AG04449 (cell line): ENCODE results near the gene PATJ.

Experiments used
- CTCF ChIA-PET: fragments of 350-600 bp; formaldehyde crosslinking; extraction: SDS; loops from one replicate; lab custom pipeline; 2021; ENCODE audit warnings: antibody characterized with exemption; lab: Yijun Ruan, JAX
- POLR2A ChIA-PET: fragments of 400-600, 350-600 bp; formaldehyde crosslinking; extraction: SDS; loops from one replicate; lab custom pipeline; 2020; ENCODE audit warnings: antibody characterized with exemption, inconsistent platforms; lab: Yijun Ruan, JAX
- DNase-seq: peaks from one replicate; pipeline ENCODE4 v3.0.0-alpha.2; 2010; ENCODE audit warnings: low read depth, low spot score
- H3K4me3 ChIP-seq: 2 replicates; pipeline ENCODE4 v1.5.1; 2011; ENCODE audit warnings: low read depth, mild to moderate bottlenecking, control low read depth, low read length
- TF ChIP-seq, protein P1 (sequence below): IDR thresholded peaks from one replicate; pipeline ENCODE4 v1.5.1; 2011; ENCODE audit warnings: mild to moderate bottlenecking, moderate library complexity, low read length, control low read depth, inconsistent platforms; ENCODE audit not compliant: insufficient read depth; ENCODE audit errors: missing control alignments

PATJ gene

DNA sequence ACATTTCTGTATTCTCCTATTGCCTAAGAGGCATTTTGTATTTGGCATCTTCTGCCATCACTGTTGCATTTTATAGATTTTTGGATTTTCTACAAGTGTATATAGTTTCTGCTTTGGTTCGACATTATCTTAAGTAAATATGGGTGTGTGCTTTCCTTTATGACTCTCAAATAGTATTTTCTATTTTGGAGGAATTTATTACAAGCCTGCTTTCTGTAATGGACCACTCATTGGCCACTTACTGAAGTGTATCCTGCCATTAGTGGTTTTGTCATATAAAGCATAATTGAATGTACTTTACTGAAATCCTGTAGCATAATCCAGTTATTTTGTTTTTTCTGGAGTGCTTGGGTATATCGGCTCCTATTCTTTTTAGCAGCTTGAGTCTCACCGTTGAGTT lies 184.3 kb downstream of the PATJ start:
- TF ChIP-seq, protein P1, sequence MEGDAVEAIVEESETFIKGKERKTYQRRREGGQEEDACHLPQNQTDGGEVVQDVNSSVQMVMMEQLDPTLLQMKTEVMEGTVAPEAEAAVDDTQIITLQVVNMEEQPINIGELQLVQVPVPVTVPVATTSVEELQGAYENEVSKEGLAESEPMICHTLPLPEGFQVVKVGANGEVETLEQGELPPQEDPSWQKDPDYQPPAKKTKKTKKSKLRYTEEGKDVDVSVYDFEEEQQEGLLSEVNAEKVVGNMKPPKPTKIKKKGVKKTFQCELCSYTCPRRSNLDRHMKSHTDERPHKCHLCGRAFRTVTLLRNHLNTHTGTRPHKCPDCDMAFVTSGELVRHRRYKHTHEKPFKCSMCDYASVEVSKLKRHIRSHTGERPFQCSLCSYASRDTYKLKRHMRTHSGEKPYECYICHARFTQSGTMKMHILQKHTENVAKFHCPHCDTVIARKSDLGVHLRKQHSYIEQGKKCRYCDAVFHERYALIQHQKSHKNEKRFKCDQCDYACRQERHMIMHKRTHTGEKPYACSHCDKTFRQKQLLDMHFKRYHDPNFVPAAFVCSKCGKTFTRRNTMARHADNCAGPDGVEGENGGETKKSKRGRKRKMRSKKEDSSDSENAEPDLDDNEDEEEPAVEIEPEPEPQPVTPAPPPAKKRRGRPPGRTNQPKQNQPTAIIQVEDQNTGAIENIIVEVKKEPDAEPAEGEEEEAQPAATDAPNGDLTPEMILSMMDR: no peak
- CTCF ChIA-PET: no interaction called here
- DNase-seq: no peak
- H3K4me3 ChIP-seq: no peak overlapping the region
- POLR2A ChIA-PET: no interaction called here

DNA sequence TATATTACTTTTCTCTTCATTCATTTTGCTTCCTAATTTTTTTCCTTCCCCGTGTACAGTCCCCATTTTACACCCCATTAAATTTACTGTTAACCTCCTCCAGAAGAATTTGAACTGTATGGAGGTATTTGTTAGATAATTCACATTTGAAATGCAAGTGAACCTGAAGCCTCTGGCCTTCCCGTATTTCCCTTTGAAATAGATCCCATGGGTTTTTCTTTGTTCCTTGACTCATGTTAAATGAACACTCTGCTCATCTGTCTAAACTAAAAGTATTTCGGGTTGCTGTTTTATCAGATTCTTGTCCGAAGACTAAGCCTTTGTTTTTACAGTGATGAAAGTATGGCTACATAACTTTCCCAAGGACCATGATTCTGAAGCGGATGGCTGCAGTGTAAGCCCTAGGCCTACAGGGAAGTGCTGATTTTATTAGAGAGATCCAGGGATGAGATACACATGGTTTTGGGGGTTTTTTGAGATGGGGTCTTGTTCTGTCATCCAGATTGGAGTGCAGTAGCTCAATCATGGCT lies 187.9 kb downstream of the PATJ start:
- CTCF ChIA-PET: no interaction called here
- POLR2A ChIA-PET: no interaction called here
- TF ChIP-seq, protein P1: no peak
- no peak overlapping the region for H3K4me3 ChIP-seq
- DNase-seq: no peak

DNA sequence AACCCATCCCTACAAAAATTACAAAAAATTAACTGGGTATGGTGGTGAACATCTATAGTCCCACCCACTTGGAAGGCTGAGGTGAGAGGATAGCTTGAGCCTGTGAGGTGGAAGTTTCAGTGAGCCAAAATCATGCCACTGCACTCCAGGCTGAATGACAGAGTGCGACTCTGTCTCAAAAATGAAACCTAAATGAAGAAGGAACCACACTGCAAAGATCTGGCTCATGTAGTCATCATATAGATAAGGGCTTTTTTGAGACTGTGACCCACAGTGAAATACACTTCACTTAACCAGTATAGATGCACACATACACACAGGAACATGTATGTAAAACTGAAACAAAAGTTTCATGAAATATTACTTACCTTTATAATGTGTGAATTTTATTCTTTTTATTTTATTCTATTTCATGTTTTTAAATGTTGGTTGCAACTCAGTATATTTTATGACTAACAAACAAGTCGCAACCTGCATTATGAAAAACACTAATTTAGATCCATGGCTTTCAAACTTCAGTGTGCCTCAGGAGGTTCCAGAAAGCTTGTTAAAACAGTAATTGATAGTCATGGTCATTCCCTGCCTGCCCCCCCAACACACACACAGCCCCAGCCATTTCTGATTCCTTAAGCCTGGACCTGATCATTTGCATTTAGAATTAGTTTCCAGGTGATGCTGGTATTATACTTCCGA lies 189.5 kb downstream of the PATJ start:
- TF ChIP-seq, protein P1: no peak
- DNase-seq: no peak
- H3K4me3 ChIP-seq: no peak overlapping the region
- ChIA-PET CTCF (no interaction called here), POLR2A (no interaction called here)

DNA sequence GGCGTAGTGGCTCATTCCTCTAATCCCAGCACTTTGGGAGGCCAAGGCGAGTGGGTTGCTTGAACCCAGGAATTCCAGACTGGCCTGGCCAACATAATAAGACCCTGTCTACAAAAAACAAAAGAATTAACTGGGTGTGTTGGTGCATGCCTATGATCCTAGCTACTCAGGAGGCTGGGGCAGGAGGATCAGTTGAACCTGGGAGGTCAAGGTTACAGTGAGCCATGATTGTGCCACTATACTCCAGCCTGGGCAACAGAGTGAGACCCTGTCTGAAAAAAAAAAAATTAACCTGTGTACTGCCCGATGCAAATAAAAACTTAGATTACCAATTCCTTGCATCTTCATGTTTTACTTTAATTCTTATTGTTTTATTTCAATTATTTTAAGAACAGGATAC lies 193.2 kb downstream of the PATJ start:
- DNase-seq: no peak
- TF ChIP-seq, protein P1: no peak
- ChIA-PET CTCF (interaction anchor here (0.6 kb wide), 1 partner anchor 79 kb away, joined by 3 read pairs; no protein-coding TSS in a partner anchor), POLR2A (no interaction called here)
- H3K4me3 ChIP-seq: no peak overlapping the region

DNA sequence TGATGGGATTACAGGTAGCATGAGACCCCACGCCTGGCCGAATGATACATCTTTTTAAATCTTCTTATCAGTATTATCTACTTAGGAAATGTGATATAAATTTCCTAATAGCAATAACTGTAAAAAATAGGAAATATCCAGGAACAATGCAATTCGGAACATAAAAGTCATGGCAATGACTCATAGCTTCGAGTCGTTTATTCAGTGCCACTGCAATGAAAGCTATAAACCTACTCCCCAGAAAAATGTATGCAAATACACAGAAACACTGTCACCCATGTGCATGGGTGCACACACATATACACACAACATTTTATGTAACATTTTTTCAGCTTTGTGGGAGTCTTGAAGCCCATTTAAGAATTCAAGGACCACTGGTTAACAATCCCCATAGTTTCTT lies 194.6 kb downstream of the PATJ start:
- POLR2A ChIA-PET: no interaction called here
- CTCF ChIA-PET: no interaction called here

DNA sequence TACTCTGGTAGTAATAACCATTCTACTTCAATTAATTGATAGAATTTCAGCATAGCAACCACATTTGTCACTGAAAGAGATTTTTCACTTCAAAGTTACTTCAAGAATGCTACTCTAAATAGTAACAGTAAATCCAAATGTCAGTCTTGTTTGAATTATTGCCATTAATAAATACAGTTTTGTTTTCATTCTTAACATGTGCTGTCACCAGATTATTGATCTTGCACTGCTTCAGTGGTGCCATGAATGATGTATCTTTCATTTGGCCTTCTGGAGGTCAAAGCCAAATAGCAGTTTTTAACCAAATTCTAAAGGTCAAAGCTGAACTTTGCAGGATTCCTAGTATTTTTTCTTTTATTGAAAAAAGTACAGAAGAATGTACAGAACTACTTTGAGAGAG lies 199.5 kb downstream of the PATJ start:
- TF ChIP-seq, protein P1: no peak
- no peak overlapping the region for H3K4me3 ChIP-seq
- CTCF ChIA-PET: no interaction called here
- POLR2A ChIA-PET: no interaction called here
- no peak for DNase-seq

More for the DNA sequence above, 194.6 kb downstream of the PATJ start:
- no peak overlapping the region for H3K4me3 ChIP-seq
- TF ChIP-seq, protein P1: no peak
- DNase-seq: no peak
